Neuron (in vitro differentiated cells): ENCODE measurements around the gene KCNB1.

ENCODE experiments used
- H2AFZ ChIP-seq: one replicate; pipeline ENCODE4 v1.6.1; 2013; ENCODE audit warnings: low read depth, mild to moderate bottlenecking, inconsistent platforms, low read length, moderate library complexity
- H3K27me3 ChIP-seq: one replicate; pipeline ENCODE4 v1.6.1; 2013; ENCODE audit warnings: low read length; ENCODE audit not compliant: insufficient read depth
- H3K36me3 ChIP-seq: one replicate; pipeline ENCODE4 v1.6.1; 2013; ENCODE audit warnings: low read length; ENCODE audit not compliant: insufficient read depth
- H3K4me1 ChIP-seq: one replicate; pipeline ENCODE4 v1.6.1; 2013; ENCODE audit warnings: low read length; ENCODE audit not compliant: insufficient read depth
- H3K4me3 ChIP-seq: 2 replicates; pipeline ENCODE4 v1.5.1; 2013; ENCODE audit warnings: mild to moderate bottlenecking, low read length, moderate library complexity
- H3K9me3 ChIP-seq: one replicate; pipeline ENCODE4 v1.6.1; 2013; ENCODE audit warnings: low read length

The KCNB1 gene

DNA sequence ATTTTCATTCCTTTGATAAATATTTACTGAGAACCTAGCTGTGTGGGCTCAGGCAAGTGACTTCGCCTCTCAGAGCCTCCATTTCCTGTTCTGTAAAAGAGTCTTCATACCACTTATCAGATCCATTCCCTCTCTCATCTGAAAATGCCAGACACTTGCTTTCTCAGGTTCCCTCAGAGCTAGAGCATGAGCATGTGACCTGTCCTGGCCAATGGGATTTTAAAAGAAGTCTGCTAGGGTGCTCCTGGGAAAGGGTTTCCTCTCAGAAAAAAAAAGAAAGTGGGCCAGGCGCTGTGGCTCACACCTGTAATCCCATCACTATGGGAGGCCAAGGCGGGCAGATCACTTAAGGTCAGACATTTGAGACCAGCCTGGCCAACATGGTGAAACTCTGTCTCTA is 5.3 kb downstream of the KCNB1 start:
- no peaks in the 10 kb centered on the region for H3K27me3 ChIP-seq
- H3K9me3 ChIP-seq: no peaks in the 10 kb centered on the region
- H3K4me1 ChIP-seq: no peaks in the 10 kb centered on the region
- no peak overlapping the region for H2AFZ ChIP-seq
- no peak overlapping the region for H3K4me3 ChIP-seq
- H3K36me3 ChIP-seq: no peaks in the 10 kb centered on the region

DNA sequence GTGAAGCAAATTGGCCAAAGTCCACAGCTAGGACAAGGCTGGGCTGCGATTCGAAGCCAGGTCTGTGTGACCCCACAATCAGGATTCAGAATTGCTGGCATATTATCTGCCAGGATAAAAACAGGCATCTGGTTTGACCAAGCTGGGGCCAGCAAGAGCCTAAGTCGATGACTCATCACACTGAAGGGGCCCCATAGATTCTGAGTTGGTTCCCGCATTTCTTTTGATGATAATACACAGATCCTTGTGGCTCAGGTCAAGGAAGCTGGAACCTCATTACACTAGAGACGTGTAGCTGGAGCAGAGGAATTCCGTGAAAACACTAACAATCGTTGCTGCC is 6.5 kb downstream of the KCNB1 start:
- Histone ChIP-seq H2AFZ (no peak overlapping the region), H3K4me1 (no peaks in the 10 kb centered on the region)

DNA sequence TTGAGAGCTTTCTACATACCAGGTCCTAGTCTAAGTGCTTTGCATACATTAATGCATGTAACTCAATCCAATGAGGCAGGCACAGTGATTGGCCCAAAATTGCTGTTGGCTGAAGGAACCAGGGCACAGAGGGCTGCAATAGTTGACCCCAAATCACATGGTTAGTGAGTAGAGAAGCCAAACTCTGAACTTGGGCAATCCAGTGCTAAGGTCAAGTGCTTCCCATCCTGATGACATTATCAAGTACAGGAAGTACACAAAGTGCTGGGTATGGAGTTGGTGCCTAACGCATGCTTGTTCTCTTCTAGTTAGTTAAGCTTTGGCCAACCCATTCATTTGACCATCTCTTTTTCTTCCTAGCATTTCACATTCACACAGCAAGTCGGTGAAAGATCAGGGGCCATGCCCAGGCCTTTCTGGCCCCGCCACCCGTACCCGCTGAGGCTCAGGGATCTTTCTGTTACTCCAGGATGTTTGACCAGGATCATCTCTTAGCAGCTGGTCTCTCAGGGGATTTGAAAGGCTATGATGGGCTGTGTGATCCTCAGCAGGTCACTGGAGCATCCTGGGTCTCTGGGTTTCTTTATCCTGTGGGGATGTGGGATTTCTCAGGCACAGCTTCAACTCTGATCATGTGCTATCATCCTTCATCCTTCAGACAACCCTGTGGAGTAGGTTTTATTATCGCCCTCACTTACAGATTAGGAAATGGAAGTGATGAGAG is 7.0 kb downstream of the KCNB1 start:
- H3K9me3 ChIP-seq: no peaks in the 10 kb centered on the region
- no peaks in the 10 kb centered on the region for H3K36me3 ChIP-seq
- no peaks in the 10 kb centered on the region for H3K27me3 ChIP-seq
- no peaks in the 10 kb centered on the region for H3K4me1 ChIP-seq
- H3K4me3 ChIP-seq: no peak overlapping the region
- no peak overlapping the region for H2AFZ ChIP-seq

More for the DNA sequence above, 6.5 kb downstream of the KCNB1 start:
- Histone ChIP-seq H3K9me3 (no peaks in the 10 kb centered on the region), H3K27me3 (no peaks in the 10 kb centered on the region), H3K36me3 (no peaks in the 10 kb centered on the region), H3K4me3 (no peak overlapping the region)

DNA sequence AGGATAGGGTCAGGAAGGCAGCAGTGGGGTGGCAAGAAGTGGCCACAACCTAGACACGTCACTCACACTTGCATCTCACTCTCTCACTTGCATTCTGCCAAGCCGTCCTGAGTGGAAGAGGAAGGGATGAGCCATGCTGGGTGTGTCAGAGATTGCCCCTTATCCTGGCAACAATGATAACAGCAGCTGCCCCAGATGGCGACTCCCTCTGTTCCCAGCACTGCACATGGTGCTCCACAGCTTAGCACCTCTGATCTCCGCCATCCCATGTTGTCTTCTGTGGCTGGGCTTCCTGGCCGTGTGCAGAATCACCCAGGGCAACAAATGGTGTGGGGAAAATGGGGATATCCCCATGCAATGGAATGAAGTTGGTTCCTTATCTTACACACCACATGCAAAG is 11.1 kb downstream of the KCNB1 start:
- H2AFZ ChIP-seq: no peak overlapping the region
- H3K36me3 ChIP-seq: no peaks in the 10 kb centered on the region
- H3K4me3 ChIP-seq: no peak overlapping the region
- no peaks in the 10 kb centered on the region for H3K9me3 ChIP-seq
- no peaks in the 10 kb centered on the region for H3K27me3 ChIP-seq
- no peaks in the 10 kb centered on the region for H3K4me1 ChIP-seq

DNA sequence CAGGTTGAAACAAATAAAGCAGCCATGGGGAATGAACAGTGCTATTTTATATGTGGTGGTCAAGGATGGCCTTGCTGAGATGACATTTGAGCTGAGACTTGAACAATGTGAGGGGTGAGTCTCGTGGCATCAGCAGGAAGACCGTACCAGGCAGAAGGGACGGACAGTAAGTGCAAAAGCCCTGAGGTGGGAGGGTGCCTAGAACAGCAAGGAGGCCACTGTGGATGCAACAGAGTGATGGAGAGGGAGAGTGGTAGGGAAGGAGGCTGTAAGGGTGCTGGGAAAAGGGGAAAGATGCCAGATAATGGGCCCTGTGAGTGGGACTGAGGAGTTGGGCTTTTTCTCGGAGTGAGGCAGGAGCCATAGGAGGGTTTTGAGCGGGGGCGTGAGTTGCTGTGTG is 11.5 kb downstream of the KCNB1 start:
- Histone ChIP-seq H3K4me3 (no peak overlapping the region), H3K36me3 (no peaks in the 10 kb centered on the region), H3K27me3 (no peaks in the 10 kb centered on the region), H2AFZ (no peak overlapping the region), H3K4me1 (no peaks in the 10 kb centered on the region), H3K9me3 (no peaks in the 10 kb centered on the region)

DNA sequence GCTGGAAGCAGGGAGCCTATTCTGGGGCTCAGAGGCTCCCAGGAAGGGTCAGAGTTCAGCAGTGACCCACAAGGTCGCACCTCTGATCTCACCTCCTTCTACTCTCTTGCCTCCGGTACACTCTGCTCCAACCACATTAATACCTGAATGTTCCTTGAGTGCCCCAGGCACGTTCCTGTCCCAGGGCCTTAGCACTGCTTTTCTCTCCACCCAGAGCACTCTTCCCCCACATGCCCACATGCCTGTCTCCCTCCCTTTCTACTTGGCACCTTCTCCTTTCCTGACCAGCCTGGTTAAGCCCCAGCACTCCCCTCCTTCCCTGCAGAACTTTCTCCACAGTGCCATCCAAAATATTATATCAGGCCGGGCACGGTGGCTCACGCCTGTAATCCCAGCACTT is 13.4 kb downstream of the KCNB1 start:
- H3K36me3 ChIP-seq: no peaks in the 10 kb centered on the region
- H3K4me1 ChIP-seq: no peaks in the 10 kb centered on the region
- H3K4me3 ChIP-seq: no peak overlapping the region
- H3K27me3 ChIP-seq: no peaks in the 10 kb centered on the region
- no peaks in the 10 kb centered on the region for H3K9me3 ChIP-seq
- H2AFZ ChIP-seq: no peak overlapping the region

DNA sequence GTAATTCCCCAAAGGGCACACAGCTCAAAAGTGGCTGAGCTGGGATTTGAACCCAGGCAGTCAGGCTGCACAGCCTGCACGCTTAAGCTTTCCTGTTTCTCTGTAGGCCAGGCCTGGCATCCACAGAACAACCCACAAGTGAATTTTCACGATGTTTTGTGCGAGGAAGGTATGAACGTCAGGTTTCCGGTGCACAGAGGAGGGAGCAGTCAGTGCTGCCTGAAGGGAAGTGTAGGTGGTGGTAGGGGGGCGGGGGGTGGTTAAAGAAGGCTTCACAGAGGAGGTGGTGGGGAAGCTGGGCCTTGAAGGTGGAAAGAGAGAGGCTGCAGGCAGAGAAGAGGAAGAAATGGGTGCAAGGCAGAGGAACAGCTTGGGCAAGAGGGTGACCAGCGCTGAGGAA is 14.1 kb downstream of the KCNB1 start:
- Histone ChIP-seq H3K27me3 (no peaks in the 10 kb centered on the region), H3K9me3 (no peaks in the 10 kb centered on the region), H3K4me1 (no peaks in the 10 kb centered on the region), H3K36me3 (no peaks in the 10 kb centered on the region), H2AFZ (no peak overlapping the region), H3K4me3 (no peak overlapping the region)

DNA sequence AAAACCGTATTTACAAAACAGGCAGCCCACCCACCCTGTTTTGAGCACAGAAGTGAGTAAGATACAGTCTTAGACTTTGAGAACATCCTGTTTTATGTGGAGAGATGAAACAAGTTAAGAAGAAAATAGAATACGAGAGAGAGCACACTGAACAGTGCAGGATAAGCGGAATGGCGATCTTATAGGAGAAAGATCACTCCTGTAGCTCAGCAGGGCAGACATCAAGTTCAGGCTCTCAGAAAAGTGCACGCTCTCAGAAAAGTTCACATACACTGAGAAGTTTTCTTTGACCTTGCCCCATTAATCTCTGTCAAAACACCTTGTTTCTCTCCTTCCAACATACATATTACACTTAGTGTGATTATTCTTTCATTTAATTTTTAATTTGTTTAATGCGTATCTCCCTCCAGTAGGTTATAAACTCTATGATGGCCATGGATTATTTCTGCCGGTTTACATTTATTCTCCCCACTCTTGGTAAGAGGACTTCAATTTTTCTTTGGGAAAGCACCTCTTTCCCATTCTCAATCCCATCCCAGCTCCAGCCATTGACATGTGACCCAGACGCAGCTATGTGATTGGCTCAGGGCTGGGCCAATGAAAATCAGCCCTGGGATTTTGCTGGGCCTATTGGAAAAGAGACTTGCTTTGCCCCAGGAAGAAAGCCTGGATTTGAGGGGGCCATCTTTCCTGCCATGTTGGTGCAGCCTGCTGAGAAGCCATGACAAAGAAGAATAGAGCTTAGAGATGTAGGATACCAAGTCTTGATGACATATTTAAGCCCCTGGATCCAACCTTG is 16.2 kb downstream of the KCNB1 start:
- Histone ChIP-seq H3K27me3 (no peaks in the 10 kb centered on the region), H3K9me3 (no peaks in the 10 kb centered on the region), H3K4me3 (no peak overlapping the region)

DNA sequence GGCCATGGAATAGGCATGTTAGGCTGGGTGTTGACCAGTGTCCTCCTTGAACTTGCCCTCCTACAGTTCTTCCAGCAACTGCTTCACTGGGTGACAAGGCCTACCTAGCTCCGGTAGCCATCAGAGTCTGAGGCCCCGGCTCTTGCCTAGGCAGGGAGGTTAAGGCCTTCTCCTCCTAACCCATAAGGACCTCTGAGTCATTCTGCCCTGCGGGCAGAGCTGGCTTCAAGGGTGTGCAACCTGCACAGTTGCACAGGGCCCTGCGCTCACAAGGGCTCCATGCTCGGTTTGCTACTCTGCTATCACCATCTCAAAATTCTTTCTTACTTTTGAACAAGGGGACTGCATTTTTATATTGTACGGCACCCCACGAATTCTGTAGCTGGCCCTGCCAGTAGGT is 17.9 kb downstream of the KCNB1 start:
- Histone ChIP-seq H3K27me3 (no peaks in the 10 kb centered on the region), H3K9me3 (no peaks in the 10 kb centered on the region), H3K36me3 (no peaks in the 10 kb centered on the region), H2AFZ (no peak overlapping the region), H3K4me3 (no peak overlapping the region), H3K4me1 (no peaks in the 10 kb centered on the region)

More for the DNA sequence above, 16.2 kb downstream of the KCNB1 start:
- no peaks in the 10 kb centered on the region for H3K36me3 ChIP-seq
- no peaks in the 10 kb centered on the region for H3K4me1 ChIP-seq
- no peak overlapping the region for H2AFZ ChIP-seq

DNA sequence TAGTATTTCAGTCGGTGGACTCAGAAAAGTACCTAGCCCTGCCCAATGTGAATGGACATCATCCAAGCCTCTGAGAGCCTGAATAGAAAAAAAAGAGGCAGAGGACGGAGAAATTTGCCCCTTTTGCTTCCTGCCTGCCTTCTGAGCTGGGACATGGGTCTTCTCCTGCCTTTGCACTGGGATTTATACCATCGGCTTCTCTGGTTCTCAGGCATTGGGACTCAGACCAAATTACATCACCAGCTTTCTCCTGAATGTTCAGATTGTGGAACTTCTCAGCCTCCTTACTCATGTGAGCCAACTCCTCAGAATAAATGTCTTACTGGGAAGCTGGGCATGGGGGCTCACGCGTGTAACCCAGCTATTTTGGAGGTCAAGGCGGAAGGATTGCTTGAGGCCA is 19.8 kb downstream of the KCNB1 start:
- Histone ChIP-seq H3K9me3 (no peaks in the 10 kb centered on the region), H3K4me3 (no peak overlapping the region), H2AFZ (no peak overlapping the region), H3K4me1 (no peaks in the 10 kb centered on the region), H3K27me3 (no peaks in the 10 kb centered on the region), H3K36me3 (no peaks in the 10 kb centered on the region)

DNA sequence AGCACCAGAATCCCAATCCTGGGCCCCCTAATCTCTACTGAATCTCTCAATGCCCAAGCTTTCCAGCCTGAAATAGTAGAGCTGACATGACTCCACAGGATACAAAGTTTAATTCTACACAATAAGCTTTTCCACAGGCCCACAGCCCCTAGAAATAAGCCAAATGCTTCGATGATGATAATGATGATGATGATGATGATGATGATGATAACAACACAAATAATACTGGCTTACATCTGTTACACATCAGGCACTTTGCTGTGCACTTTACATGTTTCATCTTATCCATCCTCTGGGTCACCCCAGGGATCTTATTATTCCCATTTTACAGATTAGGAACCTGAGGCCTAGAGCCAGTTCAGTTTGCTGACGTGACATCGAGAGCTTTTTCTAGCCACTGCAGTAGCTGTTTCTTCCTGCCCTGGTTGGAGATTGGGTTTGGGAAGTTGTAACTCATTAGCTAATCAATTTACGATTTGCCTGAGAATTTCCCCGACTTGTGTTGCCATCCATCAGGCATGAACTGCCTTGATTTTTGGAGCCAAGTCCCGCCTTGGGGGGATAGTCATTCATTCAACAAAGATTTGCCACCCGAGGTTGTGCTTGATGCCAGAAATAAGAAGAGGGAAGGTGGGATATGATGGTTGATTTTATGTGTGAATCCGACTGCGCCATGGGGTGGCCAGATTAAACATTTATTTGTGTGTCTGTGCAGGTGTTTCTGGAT is 20.4 kb downstream of the KCNB1 start:
- no peaks in the 10 kb centered on the region for H3K27me3 ChIP-seq
- H3K36me3 ChIP-seq: no peaks in the 10 kb centered on the region
- H3K9me3 ChIP-seq: no peaks in the 10 kb centered on the region
- H2AFZ ChIP-seq: no peak overlapping the region
- H3K4me3 ChIP-seq: no peak overlapping the region
- H3K4me1 ChIP-seq: no peaks in the 10 kb centered on the region

DNA sequence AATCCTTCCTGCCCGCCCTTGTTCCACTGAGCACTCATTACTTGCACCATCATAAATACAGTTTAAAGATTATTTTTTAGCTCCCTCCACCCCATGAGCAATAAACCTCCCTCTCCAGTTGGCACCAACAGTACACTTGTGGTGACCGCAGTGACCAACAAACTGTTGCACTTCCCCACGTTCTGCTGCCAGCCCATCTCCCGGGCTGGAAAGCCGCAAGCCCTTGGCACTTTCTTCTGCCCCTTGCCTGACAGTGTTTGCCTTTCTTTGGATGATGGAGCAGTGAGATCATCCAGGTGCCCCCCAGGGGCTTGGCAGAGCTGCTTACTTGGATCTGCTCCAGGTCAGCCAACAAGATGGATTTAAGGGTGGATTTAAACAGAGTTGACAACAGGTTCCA is 21.6 kb downstream of the KCNB1 start:
- H3K9me3 ChIP-seq: no peaks in the 10 kb centered on the region
- H3K27me3 ChIP-seq: no peaks in the 10 kb centered on the region
- no peak overlapping the region for H2AFZ ChIP-seq
- no peaks in the 10 kb centered on the region for H3K4me1 ChIP-seq
- H3K36me3 ChIP-seq: no peaks in the 10 kb centered on the region
- no peak overlapping the region for H3K4me3 ChIP-seq

DNA sequence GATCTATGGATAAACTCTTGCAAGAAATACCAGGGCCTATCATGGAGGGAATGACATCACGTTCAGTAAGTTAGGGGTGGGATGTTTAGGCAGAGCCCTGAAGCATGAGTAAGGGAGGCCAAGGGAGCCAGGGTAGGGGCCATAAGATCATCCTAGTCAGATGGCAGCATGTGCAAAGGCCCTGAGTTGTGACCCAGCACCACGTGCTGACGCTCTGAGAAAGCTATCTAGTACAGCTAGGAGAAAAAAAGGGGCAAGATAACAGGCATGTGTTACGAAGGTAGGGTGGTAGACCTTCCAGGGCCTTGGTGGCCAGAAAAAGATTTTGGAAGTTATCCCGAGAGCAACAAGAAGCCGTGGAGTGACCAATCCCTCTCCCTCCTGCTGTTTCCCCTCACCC is 22.3 kb downstream of the KCNB1 start:
- Histone ChIP-seq H3K4me1 (no peaks in the 10 kb centered on the region), H2AFZ (no peak overlapping the region), H3K27me3 (no peaks in the 10 kb centered on the region), H3K4me3 (no peak overlapping the region), H3K9me3 (no peaks in the 10 kb centered on the region), H3K36me3 (no peaks in the 10 kb centered on the region)
